GM19463 (cell line): ENCODE measurements around the gene PLCH1.

Experiments
- ATAC-seq: cut with Tn5 transposase; IDR thresholded peaks from one replicate; pipeline ENCODE4 v1.9.1; 2021; ENCODE audit warnings: mild to moderate bottlenecking, moderate library complexity; ENCODE audit not compliant: unreplicated experiment

The PLCH1 gene

GRCh38 chr3:155553780-155554179 lies 191.1 kb downstream of the PLCH1 start:
- peak; percentile 30 for ATAC-seq

DNA sequence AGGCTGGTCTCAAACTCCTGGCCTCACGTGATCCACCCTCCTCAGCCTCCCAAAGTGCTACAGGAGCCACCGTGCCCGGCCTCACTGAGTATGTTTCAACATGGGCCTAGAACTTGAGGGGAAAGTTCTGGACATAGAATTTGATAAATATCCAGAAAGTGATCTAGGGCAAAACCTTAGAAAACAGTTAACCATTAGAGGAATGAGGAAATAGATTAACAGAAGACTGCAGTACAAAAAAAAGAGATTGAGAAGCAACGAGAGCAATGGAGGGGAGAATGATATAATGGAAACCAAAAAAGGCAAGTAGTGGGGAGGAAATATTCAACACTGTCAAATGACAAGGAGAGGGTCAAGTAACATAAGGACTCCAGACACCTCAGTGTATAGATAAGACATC lies 191.5 kb downstream of the PLCH1 start:
- no peak for ATAC-seq

DNA sequence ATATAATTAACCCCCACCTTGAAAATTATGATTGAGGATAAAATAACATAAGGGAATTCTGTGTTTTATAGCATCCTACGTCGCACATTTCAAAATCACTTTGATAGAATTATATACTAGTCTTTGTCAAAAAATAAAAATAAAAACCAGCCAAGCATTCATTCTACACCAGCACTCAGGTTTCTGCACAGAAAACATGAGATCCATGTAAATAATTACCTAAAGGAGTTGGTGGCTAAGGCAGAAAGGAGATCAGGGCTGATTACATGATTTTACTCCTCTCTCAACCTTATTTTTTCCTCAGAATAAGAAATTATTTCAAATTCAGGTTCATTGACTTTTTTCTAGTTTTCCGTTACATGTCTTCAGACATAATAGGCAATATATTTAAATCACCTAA lies 194.5 kb downstream of the PLCH1 start:
- ATAC-seq = no peak

- peak; percentile 84 for ATAC-seq
Measured at GRCh38 chr3:155549087-155549486, 195.8 kb downstream of the PLCH1 start.

- ATAC-seq = no peak
Measured at GRCh38 chr3:155548195-155548594, 196.7 kb downstream of the PLCH1 start.

- ATAC-seq = no peak
Measured at GRCh38 chr3:155535098-155535497, 209.8 kb downstream of the PLCH1 start.

GRCh38 chr3:155528579-155528978 lies 216.3 kb downstream of the PLCH1 start:
- no peak for ATAC-seq

GRCh38 chr3:155525324-155525833 lies 219.5 kb downstream of the PLCH1 start:
- ATAC-seq = no peak

- ATAC-seq = no peak
Measured at GRCh38 chr3:155520463-155520862, 224.4 kb downstream of the PLCH1 start.

DNA sequence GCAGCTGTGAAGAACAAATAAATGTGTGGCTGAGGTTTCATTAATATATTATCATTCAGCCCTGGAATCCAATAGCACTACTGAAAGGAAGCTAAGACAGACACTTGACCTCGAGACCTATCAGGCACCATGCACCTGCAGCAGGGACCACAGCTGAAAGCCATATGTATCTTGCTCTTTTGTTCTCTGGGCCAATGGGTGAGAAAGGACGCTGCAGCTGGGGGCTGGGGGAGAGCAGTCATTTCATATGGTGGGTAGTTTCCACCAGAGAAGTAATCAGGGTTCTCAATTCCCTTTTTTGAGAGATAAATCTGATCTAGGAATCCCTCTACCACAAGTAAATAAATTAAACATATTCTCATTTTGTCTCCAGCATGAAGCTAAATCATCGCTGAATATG lies 225.8 kb downstream of the PLCH1 start:
- ATAC-seq = peak; percentile 69

DNA sequence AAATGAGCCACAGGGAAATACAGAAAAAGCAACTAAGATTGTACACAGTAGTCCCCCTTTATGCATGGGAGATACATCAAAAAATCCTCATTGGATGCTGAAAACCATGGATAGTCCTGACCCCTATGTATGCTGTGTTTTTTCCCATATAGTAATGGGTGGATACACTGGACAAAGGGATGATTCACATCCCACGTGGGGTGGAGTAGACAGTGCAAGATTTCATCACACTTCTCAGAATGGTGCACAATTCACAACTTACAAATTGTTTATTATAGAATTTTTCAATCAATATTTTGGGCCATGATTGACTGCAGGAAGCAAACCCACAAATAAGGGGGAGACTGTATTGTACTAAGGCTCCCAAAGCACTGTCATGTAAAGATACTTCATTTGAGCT lies 227.0 kb downstream of the PLCH1 start:
- no peak for ATAC-seq

DNA sequence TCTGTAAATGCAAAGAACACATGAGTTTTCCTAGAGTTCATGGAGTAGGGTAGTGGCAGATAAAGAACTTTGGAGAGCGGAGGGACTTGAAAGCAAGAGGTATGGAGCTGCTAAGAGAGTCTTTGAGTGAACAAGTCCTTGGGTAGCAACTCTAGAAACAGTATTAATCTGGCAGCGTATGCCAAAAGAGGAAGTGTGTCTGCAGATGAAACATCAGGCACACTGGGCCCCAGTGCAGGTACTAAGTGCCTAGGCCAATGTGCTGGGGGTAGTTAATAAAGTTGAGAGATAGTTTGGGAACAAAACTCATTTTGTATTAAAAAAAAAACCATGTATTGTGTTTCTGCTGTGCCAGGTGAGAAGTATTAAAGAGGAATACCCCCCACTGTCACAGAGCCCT lies 228.4 kb downstream of the PLCH1 start:
- ATAC-seq = no peak

DNA sequence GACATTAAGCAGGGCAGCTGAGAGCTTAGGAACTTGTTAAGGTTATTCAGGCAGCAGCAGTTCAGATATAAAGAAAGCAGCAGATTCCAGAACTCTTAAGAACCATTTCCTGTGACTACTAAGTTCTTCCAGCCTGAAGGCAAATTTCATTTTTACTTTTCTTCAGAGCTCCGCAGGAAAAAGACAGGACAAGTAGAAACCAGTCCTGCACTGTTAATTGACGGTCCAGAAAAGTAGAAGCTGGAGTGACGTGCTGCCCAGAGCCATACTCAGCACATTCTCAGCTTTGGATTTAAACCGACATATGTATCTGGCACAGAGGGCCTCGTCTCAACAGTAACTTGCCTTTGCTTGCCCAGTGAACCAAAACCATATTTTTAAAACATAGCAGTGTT lies 232.0 kb downstream of the PLCH1 start:
- no peak for ATAC-seq

DNA sequence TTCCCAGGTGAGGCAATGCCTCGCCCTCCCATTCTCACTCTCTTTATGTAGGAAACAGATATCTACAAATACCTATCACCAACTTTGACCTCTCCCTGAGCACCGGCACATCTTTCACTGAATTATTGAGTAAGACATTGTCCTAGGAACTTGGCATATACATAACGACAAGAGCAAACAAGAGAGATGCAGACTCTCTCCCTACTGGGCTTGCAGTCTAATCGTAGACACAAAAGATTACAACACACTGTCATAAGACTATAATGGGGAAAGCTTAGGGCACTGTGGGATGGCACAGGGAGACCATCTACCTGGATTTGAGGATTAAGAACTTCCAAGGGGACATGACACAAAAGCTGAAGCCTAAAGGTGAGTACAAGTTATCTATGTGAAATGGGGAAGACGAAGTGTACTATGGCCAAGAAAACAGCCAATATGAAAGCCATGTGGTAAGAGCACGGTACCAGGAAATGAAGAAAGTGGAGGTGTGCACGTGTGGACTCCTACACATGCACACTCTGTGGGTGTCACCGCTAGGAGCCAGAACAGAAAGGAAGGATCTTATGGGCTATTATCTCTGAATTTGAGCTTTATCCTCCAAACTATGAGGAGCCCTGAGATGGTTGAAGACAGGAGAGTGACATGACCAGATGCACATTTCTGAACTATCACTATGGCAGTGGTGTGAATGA lies 232.6 kb downstream of the PLCH1 start:
- no peak for ATAC-seq

GRCh38 chr3:155504682-155505081 lies 240.2 kb downstream of the PLCH1 start:
- ATAC-seq = no peak

GRCh38 chr3:155502630-155503029 lies 242.2 kb downstream of the PLCH1 start:
- ATAC-seq = no peak

- no peak for ATAC-seq
Measured at GRCh38 chr3:155500194-155500818, 244.6 kb downstream of the PLCH1 start.

GRCh38 chr3:155497930-155498647 lies 246.8 kb downstream of the PLCH1 start:
- ATAC-seq = no peak

- ATAC-seq = no peak
Measured at GRCh38 chr3:155496206-155496605, 248.7 kb downstream of the PLCH1 start.

DNA sequence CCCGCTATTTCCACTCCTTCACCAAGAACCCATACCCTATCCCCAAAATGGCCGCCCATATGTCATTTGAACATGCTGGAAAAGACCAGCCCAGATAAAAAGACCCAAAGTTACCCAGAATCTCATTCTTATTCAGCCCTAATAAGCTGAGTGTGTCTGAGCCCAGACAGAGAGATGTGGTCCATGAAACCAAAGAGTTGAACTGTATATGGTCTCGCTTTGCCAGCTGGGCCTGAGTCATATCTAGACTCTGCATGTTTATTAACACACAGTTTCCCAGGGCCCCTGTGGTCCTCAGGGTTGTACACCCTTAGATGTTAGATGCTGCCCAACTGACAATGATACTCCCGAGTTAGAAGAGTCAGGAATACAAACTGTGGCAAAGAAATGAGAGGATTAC lies 249.5 kb downstream of the PLCH1 start:
- peak; percentile 89 for ATAC-seq

- ATAC-seq = no peak
Measured at GRCh38 chr3:155494332-155494731, 250.5 kb downstream of the PLCH1 start.

DNA sequence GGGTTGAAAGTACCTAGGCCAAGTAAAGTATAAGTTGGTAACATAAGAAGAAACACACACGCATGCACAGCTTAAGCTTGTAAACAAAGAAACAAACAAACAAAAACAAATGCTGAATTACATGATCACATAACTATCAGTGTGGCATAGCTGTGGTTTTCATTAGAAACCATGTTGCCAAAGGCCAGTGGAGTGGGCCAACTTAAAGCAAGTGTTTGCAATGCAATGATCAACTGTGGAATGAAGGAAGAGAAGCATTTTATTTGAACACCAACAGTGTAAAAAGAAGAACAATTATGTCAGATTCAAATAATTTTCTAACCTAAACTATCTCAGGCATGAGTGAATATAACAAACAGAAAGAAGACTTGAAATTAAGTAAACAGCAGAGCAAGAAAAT lies 252.0 kb downstream of the PLCH1 start:
- ATAC-seq = no peak
